HEK293 (cell line): ENCODE results near the gene NYNRIN.
A peak's percentile ranks its signal among the peaks of the same experiment; 100 is the strongest.

Experiments
- CTCF ChIA-PET: fragments of 350-600 bp; formaldehyde crosslinking; extraction: SDS; loops from one replicate; lab custom pipeline; 2021; ENCODE audit warnings: antibody characterized with exemption; lab: Yijun Ruan, JAX
- POLR2A ChIA-PET: fragments of 300-600 bp; formaldehyde crosslinking; extraction: SDS; loops from one replicate; lab custom pipeline; 2020; ENCODE audit warnings: antibody characterized with exemption, inconsistent platforms; lab: Yijun Ruan, JAX
- H3K27ac ChIP-seq: fragments of 200-500 bp; sonication (Bioruptor generic); 2 replicates; pipeline ENCODE4 v1.5.1; 2014; ENCODE audit warnings: low read depth, low read length, control low read depth, inconsistent platforms; ENCODE audit errors: extremely low read depth
- H3K36me3 ChIP-seq, 2 experiments: fragments of 200-500 bp in 1 of 2; sonication (Bioruptor generic) in 1 of 2; 1 replicate in 1 of 2; 2 replicates in 1 of 2; pipeline ENCODE4 v1.5.1; 2014 to 2017; ENCODE audit warnings: inconsistent platforms in 2 of 2, low read length in 2 of 2; ENCODE audit not compliant: control insufficient read depth in 2 of 2, insufficient read depth in 1 of 2
- H3K4me1 ChIP-seq: fragments of 200-500 bp; sonication (Bioruptor generic); 2 replicates; pipeline ENCODE4 v1.5.1; 2014; ENCODE audit warnings: mild to moderate bottlenecking, low read length, inconsistent platforms; ENCODE audit not compliant: control insufficient read depth, insufficient read depth
- H3K4me3 ChIP-seq: 2 replicates; pipeline ENCODE4 v1.5.1; 2011; ENCODE audit warnings: low read depth, mild to moderate bottlenecking, control low read depth, low read length, moderate library complexity
- H3K9me3 ChIP-seq: fragments of 200-500 bp; sonication (Bioruptor generic); 2 replicates; pipeline ENCODE4 v1.5.1; 2014; ENCODE audit warnings: low read depth, low read length, inconsistent platforms; ENCODE audit not compliant: control insufficient read depth, insufficient read depth
- BCL11A ChIP-seq: fragments of 450-650 bp; formaldehyde crosslinking; IDR thresholded peaks from 2 replicates; pipeline ENCODE4 v1.5.1; 2016; ENCODE audit warnings: low read depth, missing biosample characterization, missing genetic modification characterization
- EGR2 ChIP-seq: fragments of 450-650 bp; formaldehyde crosslinking; IDR thresholded peaks from 2 replicates; pipeline ENCODE4 v1.5.1; 2016; ENCODE audit warnings: low read depth, missing biosample characterization, missing genetic modification characterization
- GLIS2 ChIP-seq: fragments of 450-650 bp; formaldehyde crosslinking; IDR thresholded peaks from 2 replicates; pipeline ENCODE4 v1.5.1; 2016; ENCODE audit warnings: missing biosample characterization, missing genetic modification characterization
- KLF9 ChIP-seq: fragments of 450-650 bp; formaldehyde crosslinking; IDR thresholded peaks from 2 replicates; pipeline ENCODE4 v1.5.1; 2016; ENCODE audit warnings: missing biosample characterization, missing genetic modification characterization, low read depth
- MZF1 ChIP-seq: fragments of 450-650 bp; formaldehyde crosslinking; IDR thresholded peaks from 2 replicates; pipeline ENCODE4 v1.5.1; 2017; ENCODE audit warnings: missing biosample characterization, missing genetic modification characterization, borderline replicate concordance
- OVOL3 ChIP-seq: fragments of 450-650 bp; formaldehyde crosslinking; IDR thresholded peaks from 2 replicates; pipeline ENCODE4 v1.5.1; 2016; ENCODE audit warnings: missing biosample characterization, missing genetic modification characterization
- SCRT2 ChIP-seq: fragments of 450-650 bp; formaldehyde crosslinking; IDR thresholded peaks from 2 replicates; pipeline ENCODE4 v1.5.1; 2016; ENCODE audit warnings: missing biosample characterization, missing genetic modification characterization
- TRIM28 ChIP-seq: IDR thresholded peaks from 2 replicates; pipeline ENCODE4 v1.6.1; 2011; ENCODE audit warnings: low read length, control low read depth, borderline replicate concordance
- ZNF10 ChIP-seq: fragments of 450-650 bp; formaldehyde crosslinking; IDR thresholded peaks from 2 replicates; pipeline ENCODE4 v1.5.1; 2017; ENCODE audit warnings: missing biosample characterization, missing genetic modification characterization
- ZNF19 ChIP-seq: fragments of 450-650 bp; formaldehyde crosslinking; IDR thresholded peaks from 2 replicates; pipeline ENCODE4; 2016; ENCODE audit warnings: missing biosample characterization, missing genetic modification characterization, low read depth
- ZNF223 ChIP-seq: fragments of 450-650 bp; formaldehyde crosslinking; IDR thresholded peaks from 2 replicates; pipeline ENCODE4 v1.5.1; 2016; ENCODE audit warnings: missing biosample characterization, missing genetic modification characterization
- ZNF23 ChIP-seq: fragments of 450-650 bp; formaldehyde crosslinking; IDR thresholded peaks from 2 replicates; pipeline ENCODE4 v1.5.1; 2016; ENCODE audit warnings: missing biosample characterization, missing genetic modification characterization, borderline replicate concordance
- ZNF24 ChIP-seq: fragments of 450-650 bp; formaldehyde crosslinking; IDR thresholded peaks from 2 replicates; pipeline ENCODE4 v1.5.1; 2016; ENCODE audit warnings: missing biosample characterization, missing genetic modification characterization
- ZNF621 ChIP-seq: fragments of 450-650 bp; formaldehyde crosslinking; IDR thresholded peaks from 2 replicates; pipeline ENCODE4 v1.5.1; 2017; ENCODE audit warnings: missing biosample characterization, missing genetic modification characterization
- ZNF624 ChIP-seq: fragments of 450-650 bp; formaldehyde crosslinking; IDR thresholded peaks from 2 replicates; pipeline ENCODE4 v1.5.1; 2017; ENCODE audit warnings: missing biosample characterization, missing genetic modification characterization
- ZNF654 ChIP-seq: fragments of 450-650 bp; formaldehyde crosslinking; IDR thresholded peaks from 2 replicates; pipeline ENCODE4 v1.5.1; 2016; ENCODE audit warnings: low read depth, missing biosample characterization, missing genetic modification characterization
- ZNF670 ChIP-seq: fragments of 450-650 bp; formaldehyde crosslinking; IDR thresholded peaks from 2 replicates; pipeline ENCODE4 v1.5.1; 2016; ENCODE audit warnings: missing biosample characterization, missing genetic modification characterization, low read depth
- ZNF776 ChIP-seq: fragments of 450-650 bp; formaldehyde crosslinking; IDR thresholded peaks from 2 replicates; pipeline ENCODE4 v1.5.0; 2017; ENCODE audit warnings: missing biosample characterization, missing genetic modification characterization, borderline replicate concordance
- ZNF785 ChIP-seq: fragments of 450-650 bp; formaldehyde crosslinking; IDR thresholded peaks from 2 replicates; pipeline ENCODE4 v1.5.1; 2016; ENCODE audit warnings: missing biosample characterization, missing genetic modification characterization
- ZNF792 ChIP-seq: fragments of 450-650 bp; formaldehyde crosslinking; IDR thresholded peaks from 2 replicates; pipeline ENCODE4 v1.5.1; 2016; ENCODE audit warnings: missing biosample characterization, missing genetic modification characterization
- TF ChIP-seq, protein P1 (sequence below): fragments of 450-650 bp; formaldehyde crosslinking; IDR thresholded peaks from 2 replicates; pipeline ENCODE4; 2016; ENCODE audit warnings: missing biosample characterization, missing genetic modification characterization
- TF ChIP-seq, protein P2 (sequence below): fragments of 450-650 bp; formaldehyde crosslinking; IDR thresholded peaks from 2 replicates; pipeline ENCODE4 v1.5.1; 2016; ENCODE audit warnings: missing biosample characterization, missing genetic modification characterization
- TF ChIP-seq, protein P3 (sequence below): fragments of 450-650 bp; formaldehyde crosslinking; IDR thresholded peaks from 2 replicates; pipeline ENCODE4 v1.5.1; 2016; ENCODE audit warnings: missing biosample characterization, missing genetic modification characterization, borderline replicate concordance
- TF ChIP-seq, protein P4 (sequence below): fragments of 450-650 bp; IDR thresholded peaks from 2 replicates; pipeline ENCODE4 v1.5.1; 2018; ENCODE audit warnings: missing biosample characterization, mild to moderate bottlenecking, missing genetic modification characterization
- TF ChIP-seq, protein P5 (sequence below): sonication (generic); formaldehyde crosslinking; IDR thresholded peaks from 2 replicates; pipeline ENCODE4 v1.8.1; 2022; ENCODE audit warnings: mild to moderate bottlenecking, moderate library complexity, missing genetic modification reagents

The NYNRIN gene

DNA sequence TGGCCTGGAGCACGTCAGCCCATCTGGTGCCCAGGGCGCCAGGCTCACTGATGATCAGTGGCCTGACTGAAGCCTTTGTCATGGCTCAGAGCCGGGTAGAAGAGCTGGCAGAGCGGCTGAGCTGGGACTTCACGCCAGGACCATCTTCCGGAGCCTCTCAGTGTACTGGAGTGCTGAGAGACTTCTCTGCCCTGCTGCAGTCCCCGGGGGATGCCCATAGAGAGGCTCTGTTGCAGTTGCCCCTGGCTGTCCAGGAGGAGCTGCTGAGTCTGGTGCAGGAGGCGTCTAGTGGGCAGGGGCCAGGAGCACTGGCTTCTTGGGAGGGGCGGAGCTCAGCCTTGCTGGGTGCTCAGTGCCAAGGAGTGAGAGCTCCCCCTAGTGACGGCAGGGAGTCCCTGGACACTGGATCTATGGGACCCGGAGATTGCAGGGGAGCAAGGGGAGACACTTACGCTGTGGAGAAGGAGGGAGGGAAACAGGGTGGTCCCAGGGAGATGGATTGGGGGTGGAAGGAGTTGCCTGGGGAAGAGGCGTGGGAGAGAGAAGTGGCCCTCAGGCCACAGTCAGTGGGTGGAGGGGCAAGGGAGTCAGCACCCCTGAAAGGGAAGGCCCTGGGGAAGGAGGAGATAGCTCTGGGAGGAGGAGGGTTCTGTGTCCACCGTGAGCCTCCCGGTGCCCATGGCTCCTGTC lies 32.9 kb downstream of the NYNRIN start:
- ChIA-PET CTCF (interaction anchor here (0.6 to 13.9 kb wide), 53 partner anchors 9 to 953 kb away, joined by 3 to 468 read pairs (median 5); partner anchors contain the start of genes ADCY4, CIDEB, LTB4R2 and NYNRIN), POLR2A (interaction anchor here (0.9 to 3.0 kb wide), 14 partner anchors 10 to 190 kb away, joined by 3 to 45 read pairs (median 6); partner anchors contain the start of genes ADCY4, CIDEB, DHRS1 and NOP9)
- no peaks in the 10 kb centered on the region for H3K9me3 ChIP-seq
- H3K4me3 ChIP-seq: no peak overlapping the region
- peaks cover 3% of the 10 kb centered on the region; the same call in 1 of the 2 replicates for H3K4me1 ChIP-seq
- peaks cover 0 to 52% of the 10 kb centered on the region in 2 experiments; a peak in 2 of 3 replicates for H3K36me3 ChIP-seq
- H3K27ac ChIP-seq: peak overlapping the region; percentile 43
- TF ChIP-seq, protein P1, sequence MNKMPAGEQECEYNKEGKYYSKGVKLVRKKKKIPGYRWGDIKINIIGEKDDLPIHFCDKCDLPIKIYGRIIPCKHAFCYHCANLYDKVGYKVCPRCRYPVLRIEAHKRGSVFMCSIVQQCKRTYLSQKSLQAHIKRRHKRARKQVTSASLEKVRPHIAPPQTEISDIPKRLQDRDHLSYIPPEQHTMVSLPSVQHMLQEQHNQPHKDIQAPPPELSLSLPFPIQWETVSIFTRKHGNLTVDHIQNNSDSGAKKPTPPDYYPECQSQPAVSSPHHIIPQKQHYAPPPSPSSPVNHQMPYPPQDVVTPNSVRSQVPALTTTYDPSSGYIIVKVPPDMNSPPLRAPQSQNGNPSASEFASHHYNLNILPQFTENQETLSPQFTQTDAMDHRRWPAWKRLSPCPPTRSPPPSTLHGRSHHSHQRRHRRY: no peak
- TF ChIP-seq KLF9 (tag by site-specific recombination) (peak; percentile 76), MZF1 (no peak), SCRT2 (tag by site-specific recombination) (no peak), ZNF19 (tag by site-specific recombination) (no peak), ZNF23 (tag by site-specific recombination) (no peak), TRIM28 (peak; percentile 60; the same call in 1 of the 2 replicates), ZNF792 (tag by site-specific recombination) (no peak), BCL11A (tag by site-specific recombination) (no peak), ZNF621 (tag by site-specific recombination) (no peak), ZNF223 (tag by site-specific recombination) (no peak), EGR2 (tag by site-specific recombination) (0 out of 2 replicates have a peak, but pooled peaks have one; percentile 17), GLIS2 (tag by site-specific recombination) (peak; percentile 52), ZNF624 (no peak), ZNF785 (no peak), ZNF654 (tag by site-specific recombination) (peak; percentile 97), ZNF24 (tag by site-specific recombination) (peak; percentile 72; the same call in 1 of the 2 replicates), ZNF10 (tag by site-specific recombination) (no peak), ZNF776 (tag by site-specific recombination) (no peak), OVOL3 (tag by site-specific recombination) (no peak), ZNF670 (tag by site-specific recombination) (no peak)
- TF ChIP-seq, protein P2, sequence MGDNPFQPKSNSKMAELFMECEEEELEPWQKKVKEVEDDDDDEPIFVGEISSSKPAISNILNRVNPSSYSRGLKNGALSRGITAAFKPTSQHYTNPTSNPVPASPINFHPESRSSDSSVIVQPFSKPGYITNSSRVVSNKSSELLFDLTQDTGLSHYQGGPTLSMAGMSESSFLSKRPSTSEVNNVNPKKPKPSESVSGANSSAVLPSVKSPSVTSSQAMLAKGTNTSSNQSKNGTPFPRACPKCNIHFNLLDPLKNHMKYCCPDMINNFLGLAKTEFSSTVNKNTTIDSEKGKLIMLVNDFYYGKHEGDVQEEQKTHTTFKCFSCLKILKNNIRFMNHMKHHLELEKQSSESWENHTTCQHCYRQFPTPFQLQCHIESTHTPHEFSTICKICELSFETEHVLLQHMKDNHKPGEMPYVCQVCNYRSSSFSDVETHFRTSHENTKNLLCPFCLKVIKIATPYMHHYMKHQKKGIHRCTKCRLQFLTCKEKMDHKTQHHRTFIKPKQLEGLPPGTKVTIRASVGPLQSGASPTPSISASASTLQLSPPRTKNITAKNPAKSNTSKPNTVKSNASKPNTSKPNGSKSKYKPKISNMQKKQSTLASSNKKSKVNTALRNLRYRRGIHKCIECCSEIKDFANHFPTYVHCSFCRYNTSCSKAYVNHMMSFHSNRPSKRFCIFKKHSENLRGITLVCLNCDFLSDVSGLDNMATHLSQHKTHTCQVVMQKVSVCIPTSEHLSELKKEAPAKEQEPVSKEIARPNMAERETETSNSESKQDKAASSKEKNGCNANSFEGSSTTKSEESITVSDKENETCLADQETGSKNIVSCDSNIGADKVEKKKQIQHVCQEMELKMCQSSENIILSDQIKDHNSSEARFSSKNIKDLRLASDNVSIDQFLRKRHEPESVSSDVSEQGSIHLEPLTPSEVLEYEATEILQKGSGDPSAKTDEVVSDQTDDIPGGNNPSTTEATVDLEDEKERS (tag by site-specific recombination): no peak
- TF ChIP-seq, protein P3, sequence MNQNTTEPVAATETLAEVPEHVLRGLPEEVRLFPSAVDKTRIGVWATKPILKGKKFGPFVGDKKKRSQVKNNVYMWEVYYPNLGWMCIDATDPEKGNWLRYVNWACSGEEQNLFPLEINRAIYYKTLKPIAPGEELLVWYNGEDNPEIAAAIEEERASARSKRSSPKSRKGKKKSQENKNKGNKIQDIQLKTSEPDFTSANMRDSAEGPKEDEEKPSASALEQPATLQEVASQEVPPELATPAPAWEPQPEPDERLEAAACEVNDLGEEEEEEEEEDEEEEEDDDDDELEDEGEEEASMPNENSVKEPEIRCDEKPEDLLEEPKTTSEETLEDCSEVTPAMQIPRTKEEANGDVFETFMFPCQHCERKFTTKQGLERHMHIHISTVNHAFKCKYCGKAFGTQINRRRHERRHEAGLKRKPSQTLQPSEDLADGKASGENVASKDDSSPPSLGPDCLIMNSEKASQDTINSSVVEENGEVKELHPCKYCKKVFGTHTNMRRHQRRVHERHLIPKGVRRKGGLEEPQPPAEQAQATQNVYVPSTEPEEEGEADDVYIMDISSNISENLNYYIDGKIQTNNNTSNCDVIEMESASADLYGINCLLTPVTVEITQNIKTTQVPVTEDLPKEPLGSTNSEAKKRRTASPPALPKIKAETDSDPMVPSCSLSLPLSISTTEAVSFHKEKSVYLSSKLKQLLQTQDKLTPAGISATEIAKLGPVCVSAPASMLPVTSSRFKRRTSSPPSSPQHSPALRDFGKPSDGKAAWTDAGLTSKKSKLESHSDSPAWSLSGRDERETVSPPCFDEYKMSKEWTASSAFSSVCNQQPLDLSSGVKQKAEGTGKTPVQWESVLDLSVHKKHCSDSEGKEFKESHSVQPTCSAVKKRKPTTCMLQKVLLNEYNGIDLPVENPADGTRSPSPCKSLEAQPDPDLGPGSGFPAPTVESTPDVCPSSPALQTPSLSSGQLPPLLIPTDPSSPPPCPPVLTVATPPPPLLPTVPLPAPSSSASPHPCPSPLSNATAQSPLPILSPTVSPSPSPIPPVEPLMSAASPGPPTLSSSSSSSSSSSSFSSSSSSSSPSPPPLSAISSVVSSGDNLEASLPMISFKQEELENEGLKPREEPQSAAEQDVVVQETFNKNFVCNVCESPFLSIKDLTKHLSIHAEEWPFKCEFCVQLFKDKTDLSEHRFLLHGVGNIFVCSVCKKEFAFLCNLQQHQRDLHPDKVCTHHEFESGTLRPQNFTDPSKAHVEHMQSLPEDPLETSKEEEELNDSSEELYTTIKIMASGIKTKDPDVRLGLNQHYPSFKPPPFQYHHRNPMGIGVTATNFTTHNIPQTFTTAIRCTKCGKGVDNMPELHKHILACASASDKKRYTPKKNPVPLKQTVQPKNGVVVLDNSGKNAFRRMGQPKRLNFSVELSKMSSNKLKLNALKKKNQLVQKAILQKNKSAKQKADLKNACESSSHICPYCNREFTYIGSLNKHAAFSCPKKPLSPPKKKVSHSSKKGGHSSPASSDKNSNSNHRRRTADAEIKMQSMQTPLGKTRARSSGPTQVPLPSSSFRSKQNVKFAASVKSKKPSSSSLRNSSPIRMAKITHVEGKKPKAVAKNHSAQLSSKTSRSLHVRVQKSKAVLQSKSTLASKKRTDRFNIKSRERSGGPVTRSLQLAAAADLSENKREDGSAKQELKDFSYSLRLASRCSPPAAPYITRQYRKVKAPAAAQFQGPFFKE (tag by site-specific recombination): no peak
- TF ChIP-seq, protein P4, sequence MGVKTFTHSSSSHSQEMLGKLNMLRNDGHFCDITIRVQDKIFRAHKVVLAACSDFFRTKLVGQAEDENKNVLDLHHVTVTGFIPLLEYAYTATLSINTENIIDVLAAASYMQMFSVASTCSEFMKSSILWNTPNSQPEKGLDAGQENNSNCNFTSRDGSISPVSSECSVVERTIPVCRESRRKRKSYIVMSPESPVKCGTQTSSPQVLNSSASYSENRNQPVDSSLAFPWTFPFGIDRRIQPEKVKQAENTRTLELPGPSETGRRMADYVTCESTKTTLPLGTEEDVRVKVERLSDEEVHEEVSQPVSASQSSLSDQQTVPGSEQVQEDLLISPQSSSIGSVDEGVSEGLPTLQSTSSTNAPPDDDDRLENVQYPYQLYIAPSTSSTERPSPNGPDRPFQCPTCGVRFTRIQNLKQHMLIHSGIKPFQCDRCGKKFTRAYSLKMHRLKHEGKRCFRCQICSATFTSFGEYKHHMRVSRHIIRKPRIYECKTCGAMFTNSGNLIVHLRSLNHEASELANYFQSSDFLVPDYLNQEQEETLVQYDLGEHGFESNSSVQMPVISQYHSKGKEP (tag by site-specific recombination): no peak
- TF ChIP-seq, protein P5, sequence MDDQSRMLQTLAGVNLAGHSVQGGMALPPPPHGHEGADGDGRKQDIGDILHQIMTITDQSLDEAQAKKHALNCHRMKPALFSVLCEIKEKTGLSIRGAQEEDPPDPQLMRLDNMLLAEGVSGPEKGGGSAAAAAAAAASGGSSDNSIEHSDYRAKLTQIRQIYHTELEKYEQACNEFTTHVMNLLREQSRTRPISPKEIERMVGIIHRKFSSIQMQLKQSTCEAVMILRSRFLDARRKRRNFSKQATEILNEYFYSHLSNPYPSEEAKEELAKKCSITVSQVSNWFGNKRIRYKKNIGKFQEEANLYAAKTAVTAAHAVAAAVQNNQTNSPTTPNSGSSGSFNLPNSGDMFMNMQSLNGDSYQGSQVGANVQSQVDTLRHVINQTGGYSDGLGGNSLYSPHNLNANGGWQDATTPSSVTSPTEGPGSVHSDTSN (CRISPR knock-in tag): no peak
